Activated CD4-positive, alpha-beta T cell treated with anti-CD3 and anti-CD28 coated beads, Interleukin-2, amount 50 U/mL, for 4 hours (primary cell): ENCODE results near the gene EEFSEC.

Experiments
- DNase-seq, 2 experiments: peaks; one replicate each; pipeline ENCODE4 v3.0.0-alpha.2; 2020

Gene EEFSEC

GRCh38 chr3:128402319-128402718 is 249.0 kb downstream of the EEFSEC start:
- no peak for DNase-seq

DNA sequence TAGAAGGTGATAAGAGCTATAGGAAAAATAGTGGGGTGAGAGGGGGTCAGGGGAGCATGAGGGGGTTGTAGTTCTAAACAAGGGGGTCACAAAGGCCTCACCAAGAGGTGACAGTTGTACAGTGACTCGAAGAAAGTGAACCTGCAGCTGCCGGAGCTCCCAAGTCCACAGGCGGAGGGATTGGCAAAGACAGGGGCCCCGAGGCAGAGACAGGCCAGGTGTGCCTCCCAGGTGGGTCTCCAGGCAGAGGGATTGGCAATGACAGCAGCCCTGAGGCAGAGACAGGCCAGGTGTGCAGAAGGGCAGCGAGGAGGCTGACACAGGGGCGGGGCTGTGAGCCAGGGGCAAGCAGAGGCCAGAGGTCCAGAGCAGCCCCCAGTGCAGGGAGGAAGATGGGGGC is 249.7 kb downstream of the EEFSEC start:
- DNase-seq = no peak

DNA sequence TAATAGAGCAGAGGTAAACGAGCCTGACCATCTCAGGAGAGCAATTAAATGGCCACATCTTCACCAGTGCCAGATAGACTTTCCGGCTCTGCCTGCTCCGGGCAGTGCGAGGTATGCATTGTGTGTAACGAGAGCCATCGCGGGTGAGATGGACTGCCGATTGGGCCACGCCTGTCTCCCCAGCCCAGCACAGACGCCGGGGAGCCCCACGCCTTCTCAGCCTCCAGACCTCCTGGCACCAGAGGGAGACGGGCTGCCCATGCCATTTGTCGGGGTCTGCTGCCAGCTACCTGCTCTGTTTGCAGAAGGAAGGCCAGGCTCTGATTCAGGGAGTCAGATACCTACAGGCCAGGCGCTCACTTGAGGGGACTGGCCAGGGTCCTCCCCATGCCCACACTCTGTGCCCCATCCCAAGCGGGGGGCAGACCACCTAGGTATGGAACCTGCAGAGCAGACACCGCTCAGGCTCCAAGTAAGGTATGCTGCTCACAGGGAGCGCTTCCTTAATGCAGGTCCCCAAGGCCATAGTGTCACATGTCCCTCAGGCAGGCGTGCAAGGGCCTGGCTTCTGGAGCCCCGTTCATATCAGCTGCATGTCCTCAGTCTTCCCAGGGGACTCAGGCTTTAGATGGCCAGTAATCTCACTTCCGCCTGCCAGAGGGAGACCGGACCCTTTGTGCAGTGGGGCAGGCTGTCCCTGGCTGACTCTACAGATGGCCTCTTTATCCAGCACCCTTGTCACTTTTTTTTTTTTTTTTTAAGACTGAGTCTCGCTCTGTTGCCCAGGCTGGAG is 251.2 kb downstream of the EEFSEC start:
- DNase-seq = no peak

GRCh38 chr3:128405554-128406277 is 252.4 kb downstream of the EEFSEC start:
- no peak for DNase-seq

GRCh38 chr3:128407247-128407646 is 254.0 kb downstream of the EEFSEC start:
- no peak for DNase-seq

DNA sequence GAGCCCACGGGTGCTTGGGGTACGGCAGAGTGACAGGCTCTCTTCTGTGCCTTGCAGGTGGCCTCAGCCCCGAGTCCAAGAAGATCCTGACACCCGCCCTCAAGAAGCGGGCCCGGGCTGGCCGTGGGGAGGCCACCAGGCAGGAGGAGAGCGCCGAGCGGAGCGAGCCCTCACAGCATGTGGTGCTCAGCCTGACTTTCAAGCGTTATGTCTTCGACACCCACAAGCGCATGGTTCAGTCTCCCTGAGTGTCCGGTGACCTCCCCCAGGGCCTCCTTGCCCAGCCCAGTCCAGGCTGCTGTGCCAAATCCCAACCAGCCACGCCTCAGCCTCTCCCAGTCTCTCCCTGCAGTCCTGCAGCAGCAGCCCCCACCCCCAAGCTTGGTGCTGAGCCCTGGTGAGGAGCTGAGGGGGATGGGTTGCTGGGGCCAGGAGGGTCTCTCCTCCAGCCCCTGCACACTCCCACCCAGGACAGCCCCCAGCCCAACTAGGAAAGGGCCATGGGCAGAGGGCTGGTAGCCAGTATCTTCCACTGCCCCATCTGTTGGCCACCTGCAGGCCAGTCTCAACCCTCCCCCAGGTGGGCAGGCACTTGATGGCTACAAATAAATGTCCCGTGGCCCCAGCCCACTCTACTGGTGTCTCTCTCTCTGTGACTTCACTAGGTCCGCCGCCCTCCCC is 254.9 kb downstream of the EEFSEC start:
- DNase-seq = no peak

- no peak for DNase-seq
These were observed 255.7 kb downstream of the EEFSEC start for GRCh38 chr3:128408693-128409623.

DNA sequence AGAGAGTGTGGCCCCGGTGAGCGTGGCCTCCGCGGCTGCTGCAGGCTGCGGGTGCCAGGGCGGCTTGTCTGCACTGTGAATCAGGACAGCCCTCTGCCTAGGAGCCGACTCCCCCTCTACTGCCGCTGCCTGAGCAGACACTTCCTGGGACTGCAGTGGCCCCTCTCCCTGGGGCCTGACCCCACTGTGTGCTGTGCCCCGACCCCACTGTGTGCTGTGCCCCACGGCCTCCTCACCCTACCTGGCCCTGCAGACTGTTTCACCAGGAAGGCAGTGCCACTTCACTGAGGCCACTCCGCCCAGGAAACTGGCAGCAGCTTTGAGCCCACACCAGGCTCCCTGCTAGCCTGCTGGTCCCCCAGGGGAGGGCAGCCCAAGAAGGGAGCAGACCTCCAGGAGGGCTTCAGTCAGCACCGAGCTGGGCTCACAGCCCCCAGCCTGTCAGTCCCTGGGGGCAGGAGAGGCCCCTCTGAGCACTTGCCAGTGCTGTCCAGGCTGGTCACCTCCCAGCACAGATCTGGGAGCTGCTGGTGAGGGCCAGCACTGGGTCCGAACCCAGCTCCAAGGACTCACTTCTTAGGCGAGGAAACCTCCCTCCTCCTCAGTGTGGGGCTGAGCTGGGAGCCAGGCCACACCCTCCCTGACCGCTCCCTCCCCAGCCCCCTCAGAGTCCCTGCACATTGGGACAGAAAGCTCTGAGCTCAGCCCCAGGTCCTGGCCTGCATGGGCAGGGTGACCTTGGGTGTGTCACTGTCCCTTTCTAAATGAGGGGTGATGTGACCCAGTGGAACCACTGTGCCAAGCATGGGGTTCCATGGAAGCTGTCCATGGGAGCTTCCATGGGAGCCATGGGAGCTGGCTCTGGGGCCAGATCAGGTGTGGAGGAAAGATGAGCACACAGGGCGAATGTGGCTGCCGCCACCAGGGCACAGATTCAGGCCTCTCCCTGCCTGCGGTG is 256.6 kb downstream of the EEFSEC start:
- no peak for DNase-seq

GRCh38 chr3:128410669-128411573 is 257.6 kb downstream of the EEFSEC start:
- no peak for DNase-seq

DNA sequence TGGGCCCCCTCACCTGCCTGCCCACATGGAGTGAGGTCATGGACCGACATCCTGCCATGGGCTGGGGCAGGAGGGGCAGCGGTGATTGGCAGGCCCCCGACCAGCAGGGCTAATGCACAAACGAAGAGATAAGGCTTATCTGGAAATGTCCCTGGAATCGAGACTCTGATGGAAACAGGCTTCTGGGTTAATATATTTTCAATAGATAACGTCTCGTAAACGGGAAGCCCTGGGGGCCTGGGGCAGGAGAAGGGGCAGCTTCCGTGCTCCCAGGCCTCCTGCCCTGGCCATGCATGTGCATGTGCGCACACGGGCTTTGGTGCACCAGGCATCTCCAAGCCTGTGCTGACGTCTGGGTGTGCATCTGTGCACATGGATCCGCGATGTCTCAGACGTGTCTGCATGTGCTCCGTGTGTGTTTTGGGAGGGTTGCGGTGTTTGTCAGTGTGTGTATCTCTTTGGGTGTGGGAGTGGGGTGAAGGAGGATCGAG is 258.3 kb downstream of the EEFSEC start:
- no peak for DNase-seq

GRCh38 chr3:128412180-128413002 is 259.1 kb downstream of the EEFSEC start:
- DNase-seq = no peak

GRCh38 chr3:128413003-128413370 is 259.7 kb downstream of the EEFSEC start:
- DNase-seq = no peak

GRCh38 chr3:128413413-128414205 is 260.3 kb downstream of the EEFSEC start:
- DNase-seq = no peak

- DNase-seq = no peak
These were observed 262.0 kb downstream of the EEFSEC start for GRCh38 chr3:128415200-128415772.

DNA sequence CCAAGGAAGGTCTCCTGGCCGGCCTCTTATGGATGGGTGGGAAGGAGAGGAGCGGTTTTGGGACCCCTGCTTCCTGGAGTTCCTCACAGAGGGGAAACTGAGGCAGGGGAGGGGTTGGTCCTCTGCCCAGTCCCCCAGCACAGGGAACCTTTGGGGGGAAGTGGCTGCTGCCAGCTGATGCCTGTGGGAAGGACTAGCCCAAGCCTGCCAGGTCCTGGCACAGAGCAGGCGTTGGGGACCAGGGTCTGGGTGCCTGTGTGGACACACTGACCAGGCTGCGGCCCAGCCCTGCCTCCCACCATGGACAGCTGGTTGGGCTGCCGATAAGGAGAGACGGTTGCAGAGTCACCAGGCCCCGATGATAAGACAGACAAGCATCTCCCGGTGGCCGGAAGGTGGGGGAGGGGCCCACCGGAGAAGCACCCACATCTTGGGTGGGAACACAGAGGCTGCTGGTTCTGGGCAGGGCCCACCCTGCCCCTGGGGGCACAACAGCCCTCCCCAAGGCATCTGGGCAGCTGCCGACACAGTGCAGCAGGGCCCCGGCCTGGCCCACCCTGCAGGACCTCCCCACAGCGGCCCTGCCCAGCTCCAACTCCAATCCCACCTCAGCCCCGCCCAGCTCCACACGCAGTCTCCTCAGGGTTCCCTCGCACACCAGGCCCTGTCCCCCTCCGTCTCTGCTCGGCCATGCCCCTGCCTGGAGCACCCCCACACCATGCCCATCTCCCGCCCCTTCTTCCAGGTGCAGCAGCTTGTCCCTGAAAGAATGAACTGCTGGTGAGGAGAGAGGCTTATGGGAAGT is 262.7 kb downstream of the EEFSEC start:
- no peak for DNase-seq

GRCh38 chr3:128416578-128417211 is 263.4 kb downstream of the EEFSEC start:
- no peak for DNase-seq

- no peak for DNase-seq
These were observed 265.6 kb downstream of the EEFSEC start for GRCh38 chr3:128418900-128419299.
